HG03135 (cell line): Measurements from ENCODE around the gene DNMT3L.
"Not testable (repeated sequence)": the region's sequence is repeated elsewhere in the genome, so short reads cannot be mapped to it uniquely, and the experiment has no call there.

Experiments
- ATAC-seq: cut with Tn5 transposase; IDR thresholded peaks from one replicate; pipeline ENCODE4 v1.9.1; 2021; ENCODE audit warnings: mild to moderate bottlenecking, moderate library complexity; ENCODE audit not compliant: unreplicated experiment

The DNMT3L gene

DNA sequence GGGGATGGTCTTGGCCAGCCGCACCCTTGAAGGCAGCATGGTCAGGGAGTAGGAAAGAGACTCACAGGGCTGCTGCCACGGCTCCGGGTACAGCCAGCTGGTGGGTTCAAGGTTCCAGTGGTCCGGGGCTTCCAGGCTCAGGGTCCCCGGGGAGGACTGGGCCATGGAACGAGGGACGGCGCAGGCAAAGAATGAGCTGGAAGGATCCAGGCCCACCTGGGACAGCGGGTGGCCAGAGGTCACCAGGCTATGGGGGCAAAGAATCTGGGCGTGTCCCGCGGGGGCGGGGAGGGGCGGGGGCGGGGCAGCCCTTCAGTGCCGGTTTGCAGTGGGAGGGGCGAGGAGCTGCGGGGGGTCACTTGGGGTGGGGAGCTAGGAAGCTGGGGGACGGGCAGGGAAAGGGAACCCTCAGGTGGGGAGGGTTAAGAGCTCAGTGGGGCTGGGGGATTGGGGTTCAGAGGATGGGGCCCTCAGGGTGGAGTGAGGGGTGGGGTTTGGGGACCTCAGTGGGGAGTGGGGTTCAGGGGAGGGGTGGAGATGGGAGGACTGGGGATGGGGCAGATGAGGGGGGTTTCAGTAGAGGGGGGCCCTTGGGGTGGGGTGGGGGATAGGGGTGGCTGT is at the start of gene DNMT3L:
TSS of gene DNMT3L (minus strand) at position 223 of the 621 bp plus-strand sequence. CDS start 638 bp downstream, outside the sequence.
- no peak for ATAC-seq

DNA sequence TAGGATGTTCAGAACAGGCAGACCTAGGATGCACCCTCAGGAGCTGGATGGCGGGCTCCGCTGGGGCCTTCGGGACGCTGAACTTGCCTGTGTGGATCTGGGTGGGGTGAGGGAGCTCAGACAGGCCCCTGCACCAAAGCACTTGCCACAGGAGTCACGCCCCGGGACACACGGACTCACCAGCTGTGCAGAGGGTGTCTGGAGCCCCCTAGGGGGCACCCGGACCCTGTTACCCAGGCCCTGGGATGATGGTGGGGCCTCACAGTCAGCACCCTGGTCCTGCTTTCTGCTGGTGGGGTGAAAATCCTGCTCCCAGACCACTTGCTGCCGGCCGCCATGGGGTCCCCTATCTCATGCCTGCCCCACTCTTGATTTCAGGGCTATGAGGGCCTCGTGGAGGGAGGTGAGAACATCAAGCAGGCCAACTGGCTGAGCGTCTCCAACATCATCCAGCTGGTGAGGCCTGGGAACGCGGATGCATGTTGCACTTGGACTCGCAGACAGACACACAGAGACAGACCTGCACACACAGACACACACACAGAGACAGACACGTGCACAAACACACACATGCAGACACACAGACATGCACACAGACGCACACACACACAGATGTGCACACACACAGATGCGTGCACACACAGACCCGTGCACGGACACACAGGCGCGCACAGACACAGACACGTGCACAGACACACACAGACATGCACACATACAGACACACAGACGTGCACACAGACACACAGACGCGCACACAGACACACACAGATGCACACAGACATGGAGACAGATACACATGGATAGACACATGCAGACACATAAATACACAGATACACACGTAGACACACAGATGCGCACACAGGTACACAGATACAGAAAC is 49.2 kb upstream of the DNMT3L start:
- ATAC-seq, result no peak

- no peak for ATAC-seq
Observed at GRCh38 chr21:44306936-44307704, 45.4 kb upstream of the DNMT3L start.

GRCh38 chr21:44305691-44306090 is 44.0 kb upstream of the DNMT3L start:
- ATAC-seq, result no peak

- ATAC-seq, result no peak
Observed at GRCh38 chr21:44304877-44305293, 43.2 kb upstream of the DNMT3L start.

GRCh38 chr21:44304011-44304616 is 42.4 kb upstream of the DNMT3L start:
- no peak for ATAC-seq

- no peak for ATAC-seq
Observed at GRCh38 chr21:44303490-44303981, 41.8 kb upstream of the DNMT3L start.

GRCh38 chr21:44302573-44303401 is 41.1 kb upstream of the DNMT3L start:
- ATAC-seq, result not testable (repeated sequence)

DNA sequence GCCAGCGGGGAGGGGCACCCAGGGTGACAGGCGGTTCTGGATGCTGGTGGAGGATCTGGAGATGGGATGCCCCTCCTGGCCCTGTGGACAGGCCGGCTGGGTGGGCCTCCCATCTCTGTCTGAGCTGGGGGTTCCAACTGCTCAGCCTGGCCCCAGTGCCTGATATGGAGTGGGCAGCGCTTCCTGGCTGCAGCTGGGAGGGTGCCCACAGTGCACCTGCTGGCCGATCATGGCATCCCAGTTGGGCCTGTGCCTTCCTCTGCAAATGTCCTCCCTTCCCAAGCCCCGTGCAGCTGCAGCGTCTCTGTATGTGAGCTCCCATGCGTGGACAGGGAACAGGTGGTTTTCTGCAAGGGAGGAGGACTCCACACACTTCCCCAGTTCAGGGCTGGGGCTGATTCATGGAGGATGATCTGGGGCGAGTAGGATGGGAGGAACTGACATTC is 40.3 kb upstream of the DNMT3L start:
- no peak for ATAC-seq

GRCh38 chr21:44301141-44301540 is 39.4 kb upstream of the DNMT3L start:
- no peak for ATAC-seq

DNA sequence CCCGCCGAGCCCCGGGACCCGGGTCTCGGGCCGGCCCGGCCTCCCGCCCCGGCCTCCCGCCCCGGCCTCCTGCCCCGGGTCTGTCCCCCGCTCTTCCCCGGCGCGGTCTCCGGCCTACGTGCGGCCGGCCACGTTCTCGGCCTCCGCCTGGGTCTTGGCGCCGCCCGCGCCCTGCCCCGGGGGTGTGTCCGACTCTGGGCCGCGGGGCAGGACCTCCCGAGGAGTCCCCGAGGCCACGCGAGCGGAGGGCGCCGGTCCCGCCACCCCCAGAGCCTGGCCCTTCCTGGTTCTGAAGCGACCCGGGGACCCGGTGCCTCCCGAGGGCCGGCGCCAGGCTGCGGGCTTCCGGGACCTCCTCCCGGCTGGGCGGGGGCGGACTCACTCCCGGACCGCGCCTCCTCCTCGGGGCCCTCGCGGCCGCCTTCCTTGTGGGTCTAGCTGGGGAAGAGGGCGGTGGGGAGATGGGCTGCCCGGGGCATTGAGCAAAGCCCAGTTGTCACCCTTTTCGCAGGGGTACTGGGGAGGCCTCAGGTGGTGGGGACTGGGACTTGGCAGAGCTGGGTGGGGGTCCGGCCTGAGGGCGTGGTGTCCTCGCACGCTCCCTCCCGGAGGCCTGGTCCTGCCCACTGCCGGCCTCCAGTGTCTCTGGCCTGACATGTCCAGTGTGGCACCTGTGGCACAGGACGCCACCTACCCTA is 38.7 kb upstream of the DNMT3L start:
- ATAC-seq, result no peak

DNA sequence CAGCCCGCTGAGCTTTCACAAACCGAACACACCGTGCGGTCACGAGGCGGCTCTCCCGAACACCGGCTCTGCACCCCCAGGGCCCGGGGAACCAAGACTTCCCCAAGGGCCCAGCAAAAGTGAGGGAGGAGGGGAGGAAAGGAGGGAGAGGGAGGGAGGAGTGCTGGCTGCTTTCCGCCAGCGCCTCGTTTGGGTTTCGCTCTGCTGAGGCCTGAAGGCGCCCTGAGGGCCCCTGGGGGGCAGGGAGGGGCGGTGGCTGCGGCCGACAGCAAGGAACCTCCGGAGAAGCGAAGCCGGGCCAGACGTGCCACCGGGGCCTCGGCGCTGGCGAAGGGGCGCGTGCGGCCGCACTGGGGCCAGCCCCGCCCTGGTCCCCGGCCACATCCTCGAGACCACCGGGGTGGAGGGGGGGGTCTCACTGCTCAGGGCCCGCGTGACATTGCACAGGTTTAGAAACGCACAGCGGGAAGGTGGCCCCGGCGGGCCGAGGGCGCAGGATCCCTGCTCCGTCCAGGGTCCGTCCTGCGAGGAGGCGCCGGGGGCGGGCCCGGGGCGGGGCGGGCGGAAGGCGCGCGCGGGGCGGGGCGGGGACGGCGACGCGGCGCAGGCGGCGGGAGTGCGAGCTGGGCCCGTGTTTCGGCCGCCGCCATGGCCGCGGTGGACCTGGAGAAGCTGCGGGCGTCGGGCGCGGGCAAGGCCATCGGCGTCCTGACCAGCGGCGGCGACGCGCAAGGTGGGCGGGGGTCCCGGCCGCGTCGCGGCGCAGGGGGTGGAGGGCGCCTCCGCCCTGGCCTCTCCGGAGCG is 38.0 kb upstream of the DNMT3L start, which contains the start of gene PFKL:
TSS of gene PFKL (plus strand) at position 596 of the 804 bp plus-strand sequence. CDS start at position 649, 53 bp downstream.
- peak; percentile 51 for ATAC-seq

DNA sequence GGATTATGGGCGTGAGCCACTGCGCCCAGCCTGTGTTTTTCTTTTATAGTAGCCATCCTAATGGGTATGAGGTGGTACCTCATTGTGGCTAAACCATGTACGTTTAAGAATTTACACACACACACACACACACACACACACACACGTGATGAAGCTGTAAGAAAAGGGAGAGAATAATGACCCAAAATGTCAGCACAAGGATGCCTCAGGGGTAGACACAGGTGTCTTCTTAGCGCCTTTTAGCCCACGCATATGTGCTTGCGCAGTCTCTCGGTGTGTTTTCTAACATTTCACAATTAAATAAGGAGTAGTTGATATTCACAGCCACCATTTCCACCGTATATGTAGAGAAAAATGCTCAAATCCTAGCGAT is 37.4 kb upstream of the DNMT3L start:
- no peak for ATAC-seq

- no peak for ATAC-seq
Observed at GRCh38 chr21:44298301-44298700, 36.6 kb upstream of the DNMT3L start.

DNA sequence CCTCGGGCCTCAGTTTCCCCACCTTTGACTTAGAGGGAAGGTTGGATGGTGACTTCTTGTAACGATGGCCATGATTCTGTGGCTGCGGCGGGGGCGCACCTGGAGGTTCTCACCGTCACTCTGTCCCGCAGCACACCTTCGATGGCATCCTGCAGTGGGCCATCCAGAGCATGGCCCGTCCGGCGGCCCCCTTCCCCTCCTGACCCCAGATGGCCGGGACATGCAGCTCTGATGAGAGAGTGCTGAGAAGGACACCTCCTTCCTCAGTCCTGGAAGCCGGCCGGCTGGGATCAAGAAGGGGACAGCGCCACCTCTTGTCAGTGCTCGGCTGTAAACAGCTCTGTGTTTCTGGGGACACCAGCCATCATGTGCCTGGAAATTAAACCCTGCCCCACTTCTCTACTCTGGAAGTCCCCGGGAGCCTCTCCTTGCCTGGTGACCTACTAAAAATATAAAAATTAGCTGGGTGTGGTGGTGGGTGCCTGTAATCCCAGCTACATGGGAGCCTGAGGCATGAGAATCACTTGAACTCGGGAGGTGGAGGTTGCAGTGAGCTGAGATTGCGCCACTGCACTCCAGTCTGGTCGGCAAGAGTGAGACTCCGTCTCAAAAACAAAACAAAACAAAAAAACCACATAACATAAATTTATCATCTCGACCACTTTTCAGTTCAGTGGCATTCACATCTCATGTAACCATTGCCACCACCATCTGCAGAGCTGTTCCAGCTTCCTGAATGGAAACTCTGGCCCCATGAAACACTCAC is 36.0 kb upstream of the DNMT3L start:
- no peak for ATAC-seq

DNA sequence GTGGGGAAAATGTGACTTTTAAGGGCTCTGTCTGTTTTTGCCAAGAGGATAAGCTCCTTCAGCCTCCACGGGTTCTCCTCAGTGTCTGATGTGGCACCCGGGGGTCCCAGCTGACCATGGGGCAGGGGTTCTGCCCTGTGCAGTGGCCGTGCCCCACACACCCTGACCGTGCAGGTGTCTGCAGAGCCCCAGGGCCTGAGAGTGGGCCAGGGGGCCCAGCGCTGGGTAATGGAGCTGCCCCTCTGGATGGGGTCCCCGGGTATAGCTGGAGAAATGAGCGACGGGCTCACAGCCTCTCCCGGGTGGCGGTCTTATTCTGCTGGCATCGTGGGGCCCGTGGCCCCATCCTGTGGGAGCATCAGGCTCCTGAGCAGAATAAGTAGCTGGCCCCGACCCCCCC is 35.2 kb upstream of the DNMT3L start:
- no peak for ATAC-seq

- ATAC-seq, result no peak
Observed at GRCh38 chr21:44296103-44296519, 34.4 kb upstream of the DNMT3L start.

DNA sequence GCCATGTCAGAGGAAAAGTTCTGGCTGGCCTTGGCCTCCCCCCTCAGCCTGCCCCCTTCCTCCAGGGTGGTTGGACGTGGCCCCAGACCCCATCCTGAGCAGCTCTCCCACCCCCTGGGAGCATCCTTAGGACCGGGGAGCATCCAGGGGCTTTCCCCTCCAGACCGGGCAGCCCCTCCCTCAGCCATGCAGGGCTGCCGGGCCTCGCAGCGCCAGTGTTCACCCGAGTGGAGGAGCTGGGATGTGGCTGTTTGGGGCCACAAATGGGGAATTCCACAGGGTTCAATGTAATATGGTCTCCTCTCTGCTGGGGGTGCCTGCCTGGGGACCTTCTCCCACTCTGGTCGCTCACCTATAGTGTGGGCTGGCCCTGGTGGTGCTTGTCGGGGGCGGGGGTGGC is 33.9 kb upstream of the DNMT3L start:
- no peak for ATAC-seq
